ENCODE results near the gene KRT4.

KRT4 gene

DNA sequence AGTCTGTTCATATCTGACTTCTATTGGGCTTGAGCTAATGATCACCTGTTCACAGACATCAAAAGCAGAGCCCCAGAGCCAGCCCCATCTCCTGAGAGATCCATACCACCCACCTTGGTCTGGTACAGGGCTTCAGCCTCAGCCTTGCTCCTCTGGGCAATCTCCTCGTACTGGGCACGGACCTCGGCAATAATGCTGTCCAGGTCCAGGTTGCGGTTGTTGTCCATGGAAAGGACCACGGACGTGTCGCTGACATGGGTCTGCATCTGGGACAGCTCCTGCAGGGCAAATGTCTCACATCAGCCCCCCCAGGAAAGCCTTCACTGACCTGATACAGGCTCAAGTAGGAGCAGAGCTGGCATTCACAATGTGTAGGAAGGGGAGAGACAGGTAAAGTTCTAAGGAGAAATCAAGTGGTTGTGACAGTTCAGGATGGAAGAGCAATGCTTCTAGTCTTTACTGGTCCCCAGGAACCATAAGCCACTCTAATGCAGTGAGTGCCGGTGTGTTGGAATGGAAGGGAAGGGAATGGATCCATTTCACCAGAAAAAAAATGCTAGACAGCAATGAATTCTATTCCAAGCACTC, 5.2 kb downstream of the KRT4 start:
- no peaks in the 10 kb centered on the region for H3K9me3 ChIP-seq (ENCODE audit: control insufficient read depth, low read length)
- no peak overlapping the region for H3K4me3 ChIP-seq (ENCODE audit: insufficient read depth, low read depth, low read length, poor library complexity, severe bottlenecking)
- H3K27ac ChIP-seq (ENCODE audit: insufficient read depth, low read length, poor library complexity, severe bottlenecking) = no peak overlapping the region
- no peaks in the 10 kb centered on the region for H3K4me1 ChIP-seq (ENCODE audit: control insufficient read depth, insufficient read depth, low read length, poor library complexity, severe bottlenecking)
- no peaks in the 10 kb centered on the region for H3K27me3 ChIP-seq (replicated peaks; ENCODE audit: control insufficient read depth, insufficient read depth, low read length, poor library complexity, severe bottlenecking)
- no peaks in the 10 kb centered on the region for H3K36me3 ChIP-seq (ENCODE audit: control insufficient read depth, insufficient read depth, low read length)
- DNase-seq = no peak

DNA sequence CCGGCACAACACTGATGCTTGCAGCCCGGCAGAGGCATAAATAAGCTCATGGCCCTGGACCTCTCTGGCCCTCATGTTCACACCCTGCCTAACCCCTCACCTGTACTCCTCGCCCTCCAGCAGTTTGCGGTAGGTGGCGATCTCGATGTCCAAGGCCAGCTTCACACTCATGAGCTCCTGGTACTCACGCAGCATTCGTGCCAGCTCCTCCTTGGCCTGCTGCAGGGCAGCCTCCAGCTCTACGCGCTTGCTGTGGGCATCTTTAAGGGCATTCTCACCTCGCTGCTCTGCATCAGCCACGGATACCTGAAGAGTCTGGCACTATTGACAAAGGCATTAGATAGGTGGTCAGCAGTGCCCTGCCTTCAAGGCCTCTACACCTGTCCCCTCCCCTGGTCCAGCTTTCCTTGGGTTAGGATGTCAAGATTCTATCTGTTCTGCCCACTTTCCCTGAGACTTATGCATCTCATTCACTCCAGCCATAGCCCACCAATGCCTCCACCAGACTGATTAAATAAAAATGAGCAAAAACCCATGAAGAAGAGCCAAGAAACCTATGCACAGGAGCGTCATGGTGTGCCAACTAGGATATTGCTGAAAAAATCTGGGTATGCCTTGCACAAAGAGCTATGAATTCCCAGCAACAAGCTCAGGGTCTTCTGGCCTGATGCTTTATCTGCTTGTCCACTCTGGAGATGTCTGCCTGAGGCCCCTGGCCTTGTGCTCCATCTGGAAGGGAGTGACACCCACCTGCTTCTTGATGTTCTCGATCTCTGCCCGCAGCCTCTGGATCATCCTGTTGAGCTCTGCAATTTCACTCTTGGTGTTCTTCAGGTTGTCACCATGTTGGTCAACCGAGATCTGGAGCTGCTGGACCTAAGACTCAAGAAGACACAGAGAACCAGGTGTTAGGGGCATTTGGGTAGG, 6.1 kb downstream of the KRT4 start:
- Histone ChIP-seq H3K4me3 (ENCODE audit: insufficient read depth, low read depth, low read length, poor library complexity, severe bottlenecking) (no peak overlapping the region), H3K36me3 (ENCODE audit: control insufficient read depth, insufficient read depth, low read length) (no peaks in the 10 kb centered on the region), H3K9me3 (ENCODE audit: control insufficient read depth, low read length) (no peaks in the 10 kb centered on the region), H3K27ac (ENCODE audit: insufficient read depth, low read length, poor library complexity, severe bottlenecking) (no peak overlapping the region), H3K27me3 (replicated peaks; ENCODE audit: control insufficient read depth, insufficient read depth, low read length, poor library complexity, severe bottlenecking) (no peaks in the 10 kb centered on the region), H3K4me1 (ENCODE audit: control insufficient read depth, insufficient read depth, low read length, poor library complexity, severe bottlenecking) (no peaks in the 10 kb centered on the region)
- DNase-seq = no peak

DNA sequence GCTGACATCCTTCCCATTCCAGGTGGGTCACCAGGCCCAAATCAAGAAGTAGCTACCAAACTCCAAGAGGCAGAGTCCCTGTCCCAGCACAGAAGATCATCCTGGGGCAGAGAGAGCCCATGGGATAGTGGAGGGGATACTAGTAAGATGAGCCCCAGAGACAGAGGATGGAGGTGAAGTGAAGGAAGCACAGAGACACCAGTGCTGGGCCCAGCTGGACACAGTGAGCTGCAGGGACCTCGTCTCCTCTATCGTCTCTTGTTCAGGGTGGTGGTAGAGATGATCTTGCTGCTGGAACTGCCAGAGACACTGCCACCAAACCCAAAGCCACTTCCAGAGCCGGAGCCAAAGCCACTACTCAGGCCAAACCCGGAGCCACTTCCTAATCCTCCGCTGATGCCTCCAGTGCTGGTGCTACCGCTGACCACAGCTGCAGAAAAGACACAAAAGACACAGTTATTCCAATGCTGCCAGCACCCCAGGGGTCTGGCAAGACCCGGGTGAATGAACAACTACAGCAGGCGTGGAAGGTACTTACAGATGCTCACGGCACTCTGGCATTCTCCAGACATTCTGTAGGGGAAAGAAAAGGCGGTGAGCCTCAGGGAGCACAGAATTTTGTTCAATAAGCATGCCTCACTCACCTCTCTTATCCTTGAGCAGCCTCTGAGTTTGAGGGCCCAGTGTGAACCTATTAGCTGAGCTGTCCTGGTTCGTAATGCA, 6.9 kb downstream of the KRT4 start:
- H3K4me3 ChIP-seq (ENCODE audit: insufficient read depth, low read depth, low read length, poor library complexity, severe bottlenecking) = no peak overlapping the region
- no peak for DNase-seq
- no peak overlapping the region for H3K27ac ChIP-seq (ENCODE audit: insufficient read depth, low read length, poor library complexity, severe bottlenecking)
- H3K9me3 ChIP-seq (ENCODE audit: control insufficient read depth, low read length) = no peaks in the 10 kb centered on the region
- no peaks in the 10 kb centered on the region for H3K4me1 ChIP-seq (ENCODE audit: control insufficient read depth, insufficient read depth, low read length, poor library complexity, severe bottlenecking)
- no peaks in the 10 kb centered on the region for H3K27me3 ChIP-seq (replicated peaks; ENCODE audit: control insufficient read depth, insufficient read depth, low read length, poor library complexity, severe bottlenecking)
- no peaks in the 10 kb centered on the region for H3K36me3 ChIP-seq (ENCODE audit: control insufficient read depth, insufficient read depth, low read length)

DNA sequence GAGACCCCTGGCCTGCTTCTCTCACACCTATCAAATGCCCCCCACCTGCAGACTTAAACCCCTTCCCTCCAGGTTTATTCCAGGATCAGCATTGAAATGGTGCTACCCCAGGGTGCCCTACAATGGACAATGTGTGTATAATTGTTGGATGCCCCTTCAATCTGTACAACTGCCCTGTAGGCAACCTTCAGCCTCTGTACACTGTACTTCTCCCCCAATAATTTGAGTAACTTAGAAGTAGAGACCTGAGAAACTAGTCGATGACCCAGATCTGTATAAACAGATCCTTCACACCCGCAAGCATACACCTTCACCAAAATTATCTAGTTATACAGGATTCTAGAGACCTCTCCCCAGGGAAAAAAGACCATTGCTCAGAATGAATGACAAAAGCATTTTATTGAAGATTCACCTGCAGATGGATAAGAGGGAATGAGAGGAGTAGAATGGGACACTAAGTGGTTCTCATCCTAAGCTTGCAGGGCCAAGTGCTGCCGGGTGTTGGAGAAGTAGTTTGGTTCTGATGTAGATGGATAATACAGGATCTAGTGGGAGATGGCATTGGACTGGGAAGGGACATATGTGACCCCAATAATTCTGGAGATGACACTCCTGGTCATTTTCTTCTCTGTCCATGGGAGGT, 7.6 kb downstream of the KRT4 start:
- Histone ChIP-seq H3K27ac (ENCODE audit: insufficient read depth, low read length, poor library complexity, severe bottlenecking) (no peak overlapping the region), H3K9me3 (ENCODE audit: control insufficient read depth, low read length) (no peaks in the 10 kb centered on the region), H3K4me1 (ENCODE audit: control insufficient read depth, insufficient read depth, low read length, poor library complexity, severe bottlenecking) (no peaks in the 10 kb centered on the region), H3K4me3 (ENCODE audit: insufficient read depth, low read depth, low read length, poor library complexity, severe bottlenecking) (no peak overlapping the region), H3K27me3 (replicated peaks; ENCODE audit: control insufficient read depth, insufficient read depth, low read length, poor library complexity, severe bottlenecking) (no peaks in the 10 kb centered on the region), H3K36me3 (ENCODE audit: control insufficient read depth, insufficient read depth, low read length) (no peaks in the 10 kb centered on the region)
- DNase-seq = no peak

DNA sequence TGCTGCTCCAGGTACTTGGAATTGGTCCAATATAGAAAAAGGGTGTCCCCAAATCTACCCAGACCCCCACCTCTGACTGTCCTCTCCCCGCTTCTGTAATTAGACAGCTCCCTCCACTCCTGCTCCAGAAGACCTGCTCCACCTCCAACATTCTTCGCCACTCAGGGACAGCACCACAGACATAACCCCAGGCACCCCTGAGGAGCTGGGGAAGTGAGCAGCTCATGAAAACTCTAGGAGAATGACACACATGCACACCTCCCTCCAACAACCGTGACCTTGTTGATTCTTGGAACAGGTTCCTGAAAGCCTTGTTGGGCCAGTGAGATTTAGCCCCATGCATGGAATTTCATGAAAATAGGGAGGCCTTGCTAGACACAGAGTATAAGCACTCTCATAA, 8.2 kb downstream of the KRT4 start:
- no peak for DNase-seq
- Histone ChIP-seq H3K9me3 (ENCODE audit: control insufficient read depth, low read length) (no peaks in the 10 kb centered on the region), H3K27me3 (replicated peaks; ENCODE audit: control insufficient read depth, insufficient read depth, low read length, poor library complexity, severe bottlenecking) (no peaks in the 10 kb centered on the region), H3K36me3 (ENCODE audit: control insufficient read depth, insufficient read depth, low read length) (no peaks in the 10 kb centered on the region), H3K4me1 (ENCODE audit: control insufficient read depth, insufficient read depth, low read length, poor library complexity, severe bottlenecking) (no peaks in the 10 kb centered on the region), H3K4me3 (ENCODE audit: insufficient read depth, low read depth, low read length, poor library complexity, severe bottlenecking) (no peak overlapping the region), H3K27ac (ENCODE audit: insufficient read depth, low read length, poor library complexity, severe bottlenecking) (no peak overlapping the region)

DNA sequence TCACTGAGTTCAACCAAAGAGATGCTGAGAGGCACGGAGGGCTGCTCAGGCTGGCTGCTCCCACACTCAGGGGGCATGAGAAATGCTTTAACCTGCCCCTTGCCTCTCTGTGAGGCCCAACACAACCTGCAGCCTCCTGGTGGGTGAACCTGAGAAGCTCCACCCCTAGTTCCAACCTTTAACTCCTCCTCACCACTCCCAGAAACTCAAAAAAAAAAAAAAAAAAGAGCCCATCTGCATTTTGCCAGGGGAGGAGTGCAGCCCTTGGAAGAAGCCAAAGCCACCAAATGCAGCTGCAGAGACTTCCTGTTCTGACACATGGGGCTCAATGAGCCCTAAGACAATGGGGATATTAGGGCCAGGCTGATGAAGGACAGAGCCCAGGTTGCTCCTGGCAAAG, 8.9 kb downstream of the KRT4 start:
- no peaks in the 10 kb centered on the region for H3K9me3 ChIP-seq (ENCODE audit: control insufficient read depth, low read length)
- no peak overlapping the region for H3K4me3 ChIP-seq (ENCODE audit: insufficient read depth, low read depth, low read length, poor library complexity, severe bottlenecking)
- DNase-seq = no peak
- no peaks in the 10 kb centered on the region for H3K36me3 ChIP-seq (ENCODE audit: control insufficient read depth, insufficient read depth, low read length)
- no peak overlapping the region for H3K27ac ChIP-seq (ENCODE audit: insufficient read depth, low read length, poor library complexity, severe bottlenecking)
- no peaks in the 10 kb centered on the region for H3K27me3 ChIP-seq (replicated peaks; ENCODE audit: control insufficient read depth, insufficient read depth, low read length, poor library complexity, severe bottlenecking)
- H3K4me1 ChIP-seq (ENCODE audit: control insufficient read depth, insufficient read depth, low read length, poor library complexity, severe bottlenecking) = no peaks in the 10 kb centered on the region

DNA sequence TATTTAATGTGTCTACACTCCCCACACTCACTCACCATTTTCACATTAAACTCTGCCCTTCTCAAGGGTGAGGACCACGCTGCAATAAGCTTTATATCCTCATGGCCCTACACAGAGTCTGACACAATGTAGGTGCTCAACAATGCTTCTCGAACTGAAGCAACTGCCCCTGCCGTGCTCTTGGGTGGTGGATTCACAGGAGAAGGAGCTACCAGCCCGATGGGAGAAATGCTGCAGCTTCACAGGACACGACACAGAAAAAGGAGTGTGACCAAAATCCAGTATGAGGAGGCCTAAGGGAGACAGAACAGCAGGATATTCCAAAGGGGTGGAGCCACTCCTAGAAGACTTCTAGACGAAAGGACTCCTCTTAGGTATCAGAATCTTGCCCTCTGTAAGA, 11.5 kb downstream of the KRT4 start:
- no peak overlapping the region for H3K27ac ChIP-seq (ENCODE audit: insufficient read depth, low read length, poor library complexity, severe bottlenecking)
- no peaks in the 10 kb centered on the region for H3K36me3 ChIP-seq (ENCODE audit: control insufficient read depth, insufficient read depth, low read length)
- H3K27me3 ChIP-seq (replicated peaks; ENCODE audit: control insufficient read depth, insufficient read depth, low read length, poor library complexity, severe bottlenecking) = no peaks in the 10 kb centered on the region
- H3K4me1 ChIP-seq (ENCODE audit: control insufficient read depth, insufficient read depth, low read length, poor library complexity, severe bottlenecking) = no peaks in the 10 kb centered on the region
- no peaks in the 10 kb centered on the region for H3K9me3 ChIP-seq (ENCODE audit: control insufficient read depth, low read length)
- no peak for DNase-seq
- H3K4me3 ChIP-seq (ENCODE audit: insufficient read depth, low read depth, low read length, poor library complexity, severe bottlenecking) = no peak overlapping the region

DNA sequence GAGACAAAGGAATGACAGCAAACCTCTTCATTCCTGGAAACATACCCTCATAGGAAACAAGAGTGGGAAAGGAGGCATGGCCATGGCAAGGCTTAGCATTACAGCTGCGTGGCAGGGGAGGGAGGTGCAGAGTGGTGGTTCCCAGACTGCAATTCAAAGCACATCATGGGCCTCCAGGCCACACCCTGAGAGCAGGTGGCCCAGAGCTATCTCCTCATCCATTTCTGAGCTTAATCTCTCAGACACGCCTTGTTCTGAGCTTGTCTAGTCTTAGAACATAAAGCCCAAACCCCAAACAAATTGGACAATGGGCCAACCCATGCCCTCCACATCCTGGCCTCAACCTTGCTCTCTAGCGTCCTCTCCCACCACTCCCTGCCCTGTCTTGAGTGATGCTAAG, 12.1 kb downstream of the KRT4 start:
- no peak overlapping the region for H3K4me3 ChIP-seq (ENCODE audit: insufficient read depth, low read depth, low read length, poor library complexity, severe bottlenecking)
- no peak overlapping the region for H3K27ac ChIP-seq (ENCODE audit: insufficient read depth, low read length, poor library complexity, severe bottlenecking)
- DNase-seq = no peak
- no peaks in the 10 kb centered on the region for H3K27me3 ChIP-seq (replicated peaks; ENCODE audit: control insufficient read depth, insufficient read depth, low read length, poor library complexity, severe bottlenecking)
- H3K9me3 ChIP-seq (ENCODE audit: control insufficient read depth, low read length) = no peaks in the 10 kb centered on the region
- no peaks in the 10 kb centered on the region for H3K4me1 ChIP-seq (ENCODE audit: control insufficient read depth, insufficient read depth, low read length, poor library complexity, severe bottlenecking)
- no peaks in the 10 kb centered on the region for H3K36me3 ChIP-seq (ENCODE audit: control insufficient read depth, insufficient read depth, low read length)

DNA sequence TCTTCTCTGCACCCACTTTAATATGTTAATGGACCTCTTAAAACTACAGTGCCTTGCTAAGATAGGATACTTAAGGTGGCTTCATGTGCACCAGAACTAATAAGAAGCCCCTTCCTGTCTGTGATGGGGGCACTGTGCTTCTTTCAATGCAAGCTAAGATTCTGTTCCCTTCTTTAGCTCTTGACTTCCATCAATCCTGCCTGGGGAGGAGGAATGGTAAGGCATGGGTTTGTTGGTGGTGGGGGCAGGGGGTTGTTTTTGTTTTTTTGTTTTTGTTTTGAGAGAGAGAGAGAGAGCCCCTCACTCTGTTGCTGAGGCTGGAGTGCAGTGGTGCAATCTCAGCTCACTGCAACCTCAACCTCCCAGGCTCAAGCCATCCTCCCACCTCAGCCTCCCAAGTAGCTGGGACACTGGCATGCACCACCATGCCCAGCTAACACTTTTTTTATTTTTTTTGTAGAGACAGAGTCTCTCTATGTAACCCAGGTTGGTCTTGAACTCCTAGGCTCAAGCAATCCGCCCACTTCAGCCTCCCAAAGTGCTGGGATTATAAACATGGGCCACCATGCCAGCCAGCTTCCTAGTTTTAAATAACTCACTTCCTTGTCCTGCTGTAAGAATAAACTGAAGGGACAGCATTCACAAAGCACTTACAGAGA, 13.5 kb downstream of the KRT4 start:
- Histone ChIP-seq H3K27ac (ENCODE audit: insufficient read depth, low read length, poor library complexity, severe bottlenecking) (no peak overlapping the region), H3K36me3 (ENCODE audit: control insufficient read depth, insufficient read depth, low read length) (no peaks in the 10 kb centered on the region), H3K9me3 (ENCODE audit: control insufficient read depth, low read length) (no peaks in the 10 kb centered on the region), H3K4me1 (ENCODE audit: control insufficient read depth, insufficient read depth, low read length, poor library complexity, severe bottlenecking) (no peaks in the 10 kb centered on the region), H3K4me3 (ENCODE audit: insufficient read depth, low read depth, low read length, poor library complexity, severe bottlenecking) (no peak overlapping the region), H3K27me3 (replicated peaks; ENCODE audit: control insufficient read depth, insufficient read depth, low read length, poor library complexity, severe bottlenecking) (no peaks in the 10 kb centered on the region)
- DNase-seq = no peak

All from effector memory CD4-positive, alpha-beta T cell (primary cell).